Measurements from ENCODE around the gene FAR2. TPM values are rescaled to one million over a fixed set of nuclear protein-coding genes. Genes with fewer than 3 reads are reported as not detected.

FAR2 gene
- 12.4 TPM for polyA plus RNA-seq (2013, experiment 1 of 2)
- 12.7 TPM for polyA plus RNA-seq (2013, experiment 2 of 2)

GRCh38 chr12:29148911-29149690 is at the start of gene FAR2:
Gene FAR2, plus strand, starts transcription at chr12:29149278. Its CDS starts 121,172 bp downstream, at chr12:29270450.
- WGBS: under 1% methylated on average over 66 of the region's 66 CpGs
- H3K36me3 ChIP-seq (ENCODE audit: insufficient read depth, low read length): no peaks in the 10 kb centered on the region
- H3K4me1 ChIP-seq (ENCODE audit: insufficient read depth, low read length): peaks cover 31% of the 10 kb centered on the region
- peak within 1 kb of the TSS; percentile 71 for H3K4me3 ChIP-seq (ENCODE audit: low read length)
- H3K9me3 ChIP-seq (ENCODE audit: insufficient read depth, low read depth, low read length): no peaks in the 10 kb centered on the region
- peak within 1 kb of the TSS; percentile 24 for H3K27ac ChIP-seq (ENCODE audit: low read depth, low read length)
- H3K9ac ChIP-seq (ENCODE audit: low read depth, low read length): peak within 1 kb of the TSS; percentile 80
- peaks cover 30% of the 10 kb centered on the region for H3K27me3 ChIP-seq (ENCODE audit: insufficient read depth, low read length)

DNA sequence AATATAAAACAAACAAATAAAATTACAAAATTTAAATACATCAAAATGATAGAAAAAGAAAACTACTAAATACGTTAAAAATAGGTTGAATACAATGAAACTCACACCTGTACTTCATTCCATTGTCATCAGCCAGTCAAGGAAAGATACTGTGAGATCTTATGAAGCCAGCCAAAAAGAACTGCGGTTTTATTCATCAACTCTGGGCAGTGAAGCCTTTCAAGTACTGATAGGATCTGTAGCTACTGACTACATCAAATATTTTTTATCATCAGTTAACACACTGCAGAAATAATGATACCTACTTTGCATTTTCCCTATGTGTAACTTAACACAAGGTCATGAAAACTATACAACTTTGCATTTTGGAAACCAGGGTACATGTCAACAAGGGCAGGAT is 46.3 kb upstream of the FAR2 start:
- Histone ChIP-seq H3K9ac (ENCODE audit: low read depth, low read length) (no peak overlapping the region), H3K27me3 (ENCODE audit: insufficient read depth, low read length) (no peaks in the 10 kb centered on the region), H3K27ac (ENCODE audit: low read depth, low read length) (no peak overlapping the region), H3K4me1 (ENCODE audit: insufficient read depth, low read length) (no peaks in the 10 kb centered on the region), H3K36me3 (ENCODE audit: insufficient read depth, low read length) (no peaks in the 10 kb centered on the region), H3K4me3 (ENCODE audit: low read length) (no peak overlapping the region), H3K9me3 (ENCODE audit: insufficient read depth, low read depth, low read length) (no peaks in the 10 kb centered on the region)
- 50% methylated on average over 2 of the region's 2 CpGs for WGBS

- Histone ChIP-seq H3K9ac (ENCODE audit: low read depth, low read length) (no peak overlapping the region), H3K27ac (ENCODE audit: low read depth, low read length) (no peak overlapping the region)
- 93% methylated on average over 4 of the region's 5 CpGs for WGBS
Observed at GRCh38 chr12:29103539-29103974, 45.5 kb upstream of the FAR2 start.

GRCh38 chr12:29104516-29104915 is 44.6 kb upstream of the FAR2 start:
- no peak overlapping the region for H3K9ac ChIP-seq (ENCODE audit: low read depth, low read length)
- no peaks in the 10 kb centered on the region for H3K4me1 ChIP-seq (ENCODE audit: insufficient read depth, low read length)
- 94% methylated on average over 2 of the region's 2 CpGs for WGBS
- H3K27ac ChIP-seq (ENCODE audit: low read depth, low read length): no peak overlapping the region
- H3K36me3 ChIP-seq (ENCODE audit: insufficient read depth, low read length): no peaks in the 10 kb centered on the region
- no peak overlapping the region for H3K4me3 ChIP-seq (ENCODE audit: low read length)
- no peaks in the 10 kb centered on the region for H3K9me3 ChIP-seq (ENCODE audit: insufficient read depth, low read depth, low read length)
- no peaks in the 10 kb centered on the region for H3K27me3 ChIP-seq (ENCODE audit: insufficient read depth, low read length)

More at GRCh38 chr12:29103539-29103974, 45.5 kb upstream of the FAR2 start:
- H3K4me3 ChIP-seq (ENCODE audit: low read length): no peak overlapping the region
- H3K4me1 ChIP-seq (ENCODE audit: insufficient read depth, low read length): no peaks in the 10 kb centered on the region
- no peaks in the 10 kb centered on the region for H3K9me3 ChIP-seq (ENCODE audit: insufficient read depth, low read depth, low read length)
- H3K27me3 ChIP-seq (ENCODE audit: insufficient read depth, low read length): no peaks in the 10 kb centered on the region
- no peaks in the 10 kb centered on the region for H3K36me3 ChIP-seq (ENCODE audit: insufficient read depth, low read length)

- no peaks in the 10 kb centered on the region for H3K4me1 ChIP-seq (ENCODE audit: insufficient read depth, low read length)
- H3K36me3 ChIP-seq (ENCODE audit: insufficient read depth, low read length): no peaks in the 10 kb centered on the region
- WGBS: 100% methylated on average over 1 of the region's 5 CpGs
- H3K27me3 ChIP-seq (ENCODE audit: insufficient read depth, low read length): no peaks in the 10 kb centered on the region
- no peak overlapping the region for H3K27ac ChIP-seq (ENCODE audit: low read depth, low read length)
- no peak overlapping the region for H3K9ac ChIP-seq (ENCODE audit: low read depth, low read length)
- H3K4me3 ChIP-seq (ENCODE audit: low read length): no peak overlapping the region
- peaks cover 9% of the 10 kb centered on the region; the same call in 1 of the 2 replicates for H3K9me3 ChIP-seq (ENCODE audit: insufficient read depth, low read depth, low read length)
Observed at GRCh38 chr12:29110506-29111442, 38.3 kb upstream of the FAR2 start.

DNA sequence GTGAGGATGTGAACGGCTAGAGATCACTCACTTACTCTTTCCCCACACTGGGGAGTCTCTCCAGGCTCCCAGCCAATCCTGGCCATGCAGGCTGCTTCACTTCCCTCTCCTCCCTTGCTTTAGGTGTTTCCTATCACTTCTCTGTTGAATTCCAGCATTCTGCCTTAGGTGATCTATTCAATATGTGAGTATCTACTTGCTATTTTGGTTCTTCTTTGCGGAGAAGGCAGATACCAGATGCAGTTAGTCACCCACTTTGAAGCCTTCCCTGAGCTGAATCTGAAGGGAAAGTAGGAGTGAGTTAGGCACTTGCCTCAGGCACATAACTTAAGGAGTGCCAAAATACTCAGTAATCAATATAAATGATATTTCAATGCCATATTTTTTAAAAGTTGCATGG is 36.0 kb upstream of the FAR2 start:
- Histone ChIP-seq H3K36me3 (ENCODE audit: insufficient read depth, low read length) (no peaks in the 10 kb centered on the region), H3K9ac (ENCODE audit: low read depth, low read length) (no peak overlapping the region), H3K27ac (ENCODE audit: low read depth, low read length) (no peak overlapping the region), H3K4me3 (ENCODE audit: low read length) (no peak overlapping the region), H3K27me3 (ENCODE audit: insufficient read depth, low read length) (no peaks in the 10 kb centered on the region), H3K9me3 (ENCODE audit: insufficient read depth, low read depth, low read length) (peaks cover 9% of the 10 kb centered on the region; the same call in 1 of the 2 replicates), H3K4me1 (ENCODE audit: insufficient read depth, low read length) (no peaks in the 10 kb centered on the region)
- 91% methylated on average over 2 of the region's 2 CpGs for WGBS

- Histone ChIP-seq H3K4me1 (ENCODE audit: insufficient read depth, low read length) (no peaks in the 10 kb centered on the region), H3K9ac (ENCODE audit: low read depth, low read length) (no peak overlapping the region), H3K36me3 (ENCODE audit: insufficient read depth, low read length) (no peaks in the 10 kb centered on the region), H3K27me3 (ENCODE audit: insufficient read depth, low read length) (no peaks in the 10 kb centered on the region), H3K4me3 (ENCODE audit: low read length) (no peak overlapping the region), H3K9me3 (ENCODE audit: insufficient read depth, low read depth, low read length) (0 out of 2 replicates have a peak, but pooled peaks cover under 1% of the 10 kb centered on the region), H3K27ac (ENCODE audit: low read depth, low read length) (no peak overlapping the region)
- WGBS: 100% methylated on average over 2 of the region's 3 CpGs
Observed at GRCh38 chr12:29116414-29116813, 32.7 kb upstream of the FAR2 start.

DNA sequence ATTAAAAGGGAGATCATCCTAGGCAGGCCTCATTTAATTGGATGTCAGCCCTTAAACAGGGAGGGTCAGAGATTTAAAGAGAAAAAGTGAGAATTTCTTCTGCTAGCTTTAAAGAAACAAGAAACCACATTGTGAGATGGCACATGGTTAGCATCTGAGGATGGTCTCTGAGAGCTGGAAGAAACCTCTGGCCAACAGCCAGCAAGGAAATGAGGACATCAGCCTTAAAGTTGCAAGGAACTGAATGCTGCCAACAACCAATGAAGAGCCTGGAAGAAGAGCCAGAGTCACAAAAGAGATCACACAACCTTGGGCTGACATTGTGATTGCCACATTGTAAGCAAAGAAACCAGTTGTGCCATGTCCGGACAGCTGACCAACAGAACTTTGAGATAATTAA is 17.5 kb upstream of the FAR2 start:
- H3K27me3 ChIP-seq (ENCODE audit: insufficient read depth, low read length): no peaks in the 10 kb centered on the region
- WGBS: 94% methylated on average over 1 of the region's 1 CpG

GRCh38 chr12:29132316-29132715 is 16.8 kb upstream of the FAR2 start:
- H3K9me3 ChIP-seq (ENCODE audit: insufficient read depth, low read depth, low read length): peaks cover 8% of the 10 kb centered on the region; the same call in 1 of the 2 replicates
- H3K4me3 ChIP-seq (ENCODE audit: low read length): no peak overlapping the region
- no peaks in the 10 kb centered on the region for H3K4me1 ChIP-seq (ENCODE audit: insufficient read depth, low read length)
- H3K36me3 ChIP-seq (ENCODE audit: insufficient read depth, low read length): no peaks in the 10 kb centered on the region
- no peak overlapping the region for H3K27ac ChIP-seq (ENCODE audit: low read depth, low read length)
- WGBS: 83% methylated on average over 6 of the region's 6 CpGs
- H3K9ac ChIP-seq (ENCODE audit: low read depth, low read length): no peak overlapping the region
- H3K27me3 ChIP-seq (ENCODE audit: insufficient read depth, low read length): no peaks in the 10 kb centered on the region

More for the DNA sequence above, 17.5 kb upstream of the FAR2 start:
- no peaks in the 10 kb centered on the region for H3K4me1 ChIP-seq (ENCODE audit: insufficient read depth, low read length)
- no peak overlapping the region for H3K27ac ChIP-seq (ENCODE audit: low read depth, low read length)
- H3K9ac ChIP-seq (ENCODE audit: low read depth, low read length): no peak overlapping the region
- H3K36me3 ChIP-seq (ENCODE audit: insufficient read depth, low read length): no peaks in the 10 kb centered on the region
- no peak overlapping the region for H3K4me3 ChIP-seq (ENCODE audit: low read length)
- peaks cover 8% of the 10 kb centered on the region; the same call in 1 of the 2 replicates for H3K9me3 ChIP-seq (ENCODE audit: insufficient read depth, low read depth, low read length)

GRCh38 chr12:29133181-29133580 is 15.9 kb upstream of the FAR2 start:
- Histone ChIP-seq H3K36me3 (ENCODE audit: insufficient read depth, low read length) (no peaks in the 10 kb centered on the region), H3K4me3 (ENCODE audit: low read length) (no peak overlapping the region), H3K27me3 (ENCODE audit: insufficient read depth, low read length) (no peaks in the 10 kb centered on the region), H3K27ac (ENCODE audit: low read depth, low read length) (no peak overlapping the region; the same call in 1 of the 2 replicates), H3K9ac (ENCODE audit: low read depth, low read length) (no peak overlapping the region), H3K4me1 (ENCODE audit: insufficient read depth, low read length) (no peaks in the 10 kb centered on the region), H3K9me3 (ENCODE audit: insufficient read depth, low read depth, low read length) (peaks cover 8% of the 10 kb centered on the region; the same call in 1 of the 2 replicates)
- WGBS: 93% methylated on average over 2 of the region's 2 CpGs

DNA sequence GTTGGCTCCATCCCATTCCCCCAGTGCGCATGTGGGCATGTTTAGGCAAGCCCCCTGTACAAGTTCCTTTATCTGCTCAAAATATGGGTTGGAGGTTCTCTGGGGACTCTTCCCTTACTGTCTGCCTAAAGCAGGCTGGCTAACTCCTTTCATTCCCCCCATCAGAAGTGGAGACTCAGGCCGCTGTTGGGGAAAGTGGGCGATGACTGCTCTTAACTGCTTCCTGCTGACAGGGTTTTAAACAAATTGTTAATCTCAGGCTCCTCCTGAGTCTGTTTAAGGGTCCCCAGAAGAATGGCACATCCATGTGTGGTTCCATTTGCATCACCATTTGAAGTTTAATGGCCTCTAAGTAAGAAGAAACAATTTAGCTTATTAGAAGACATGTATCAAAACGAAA is 15.4 kb upstream of the FAR2 start:
- no peaks in the 10 kb centered on the region for H3K27me3 ChIP-seq (ENCODE audit: insufficient read depth, low read length)
- no peak overlapping the region for H3K9ac ChIP-seq (ENCODE audit: low read depth, low read length)
- peaks cover 8% of the 10 kb centered on the region; the same call in 1 of the 2 replicates for H3K9me3 ChIP-seq (ENCODE audit: insufficient read depth, low read depth, low read length)
- H3K27ac ChIP-seq (ENCODE audit: low read depth, low read length): no peak overlapping the region; the same call in 1 of the 2 replicates
- H3K36me3 ChIP-seq (ENCODE audit: insufficient read depth, low read length): no peaks in the 10 kb centered on the region
- 58% methylated on average over 4 of the region's 4 CpGs for WGBS
- no peak overlapping the region for H3K4me3 ChIP-seq (ENCODE audit: low read length)
- H3K4me1 ChIP-seq (ENCODE audit: insufficient read depth, low read length): no peaks in the 10 kb centered on the region
